Eye (tissue), 1 donor: ENCODE results near the gene ZZZ3.
A peak's percentile ranks its signal among the peaks of the same experiment; 100 is the strongest.
"Not testable (repeated sequence)": the region's sequence is repeated elsewhere in the genome, so short reads cannot be mapped to it uniquely, and the experiment has no call there.

Experiments
- DNase-seq: peaks from one replicate; pipeline ENCODE4 v3.0.0-alpha.2; 2015

ZZZ3 gene

GRCh38 chr1:77682460-77683159, at the start of gene ZZZ3:
TSS of gene ZZZ3 (minus strand) at chr1:77682658. CDS start at chr1:77633354, 49,304 bp downstream.
- peak; percentile 99 for DNase-seq

DNA sequence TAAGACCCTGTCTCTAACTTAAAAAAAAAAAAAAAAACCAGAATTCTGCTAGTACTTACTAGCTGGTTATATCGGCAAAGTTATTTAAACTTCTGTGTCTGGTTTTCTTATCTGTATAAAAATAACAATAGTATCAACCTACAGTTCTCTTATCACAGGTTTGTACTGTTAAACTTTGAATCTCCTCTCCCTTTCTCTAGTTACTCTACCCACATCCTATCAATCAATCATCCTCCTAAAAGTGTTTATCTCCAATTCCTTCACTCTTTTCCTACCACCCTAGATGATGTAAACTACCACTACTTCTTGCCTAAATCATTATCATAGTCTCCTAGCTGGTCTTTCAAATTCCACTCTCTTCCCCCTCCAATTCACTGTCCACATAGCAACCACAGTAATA, 49.6 kb upstream of the ZZZ3 start:
- no peak for DNase-seq

GRCh38 chr1:77725706-77726105, 43.2 kb upstream of the ZZZ3 start:
- DNase-seq, result no peak

- no peak for DNase-seq
Measured at GRCh38 chr1:77718181-77718580, 35.7 kb upstream of the ZZZ3 start.

DNA sequence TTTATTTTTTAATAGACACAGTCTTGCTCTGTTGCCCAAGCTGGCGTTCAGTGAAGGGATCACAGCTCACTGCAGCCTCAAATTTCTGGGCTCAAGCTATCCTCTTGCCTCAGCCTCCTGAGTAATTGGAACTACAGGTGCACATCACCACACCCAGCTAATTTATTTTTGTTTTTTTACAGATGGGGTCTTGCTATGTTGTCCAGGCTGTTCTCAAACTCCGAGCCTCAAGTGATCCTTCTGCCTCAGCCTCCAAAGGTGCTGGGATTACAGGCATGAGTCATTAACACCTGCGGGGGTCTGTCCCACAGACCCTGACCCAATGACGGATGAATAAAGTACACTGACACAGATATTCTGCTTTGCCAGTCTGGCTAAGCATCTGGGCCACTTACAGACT, 33.6 kb upstream of the ZZZ3 start:
- DNase-seq, result no peak

- DNase-seq, result no peak
Measured at GRCh38 chr1:77709727-77710126, 27.3 kb upstream of the ZZZ3 start.

- no peak for DNase-seq
Measured at GRCh38 chr1:77706321-77706720, 23.9 kb upstream of the ZZZ3 start.

DNA sequence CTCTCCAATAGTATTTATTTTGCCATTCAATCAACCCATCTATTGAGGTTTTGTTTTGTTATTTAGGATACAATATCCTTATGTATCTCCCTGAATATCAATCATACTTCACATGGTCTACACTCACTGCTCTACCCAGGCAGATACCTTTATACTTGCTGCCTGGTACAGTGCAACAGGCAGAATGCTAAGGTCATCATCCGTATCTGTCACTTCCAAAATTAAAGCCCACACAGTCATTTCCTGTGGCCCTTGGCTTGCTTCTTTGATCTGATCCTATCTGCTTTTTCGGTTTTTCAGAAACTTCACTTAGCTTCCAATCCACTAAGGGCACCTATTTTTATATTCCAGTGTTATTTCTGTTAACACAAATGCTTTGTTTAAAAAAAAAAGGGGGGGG, 22.3 kb upstream of the ZZZ3 start:
- DNase-seq, result no peak

- not testable (repeated sequence) for DNase-seq
Measured at GRCh38 chr1:77699673-77700072, 17.2 kb upstream of the ZZZ3 start.

DNA sequence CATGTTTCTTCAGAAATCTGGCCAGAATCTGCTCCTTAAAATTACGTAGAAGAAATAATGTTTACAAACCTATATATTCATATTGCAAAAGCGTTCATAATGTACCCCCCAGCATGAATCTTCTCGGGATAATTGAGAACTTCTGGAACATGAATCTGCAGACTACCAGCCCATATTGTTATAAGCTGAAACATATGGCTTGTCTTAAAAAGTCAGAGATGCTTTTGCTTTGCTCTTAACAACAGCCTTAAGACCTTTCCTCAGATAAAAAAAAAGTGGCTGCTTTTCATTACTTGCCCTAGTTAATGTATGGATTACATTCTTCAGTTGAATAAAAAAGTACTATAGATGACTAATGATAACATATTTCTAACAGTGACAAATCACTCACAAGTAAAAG, 15.0 kb upstream of the ZZZ3 start:
- DNase-seq, result peak; percentile 19

- DNase-seq, result no peak
Measured at GRCh38 chr1:77688939-77689338, 6.5 kb upstream of the ZZZ3 start.

GRCh38 chr1:77687519-77687906, 5.1 kb upstream of the ZZZ3 start:
- DNase-seq, result peak; percentile 77

GRCh38 chr1:77686796-77687518, 4.5 kb upstream of the ZZZ3 start:
- peak; percentile 5 for DNase-seq

DNA sequence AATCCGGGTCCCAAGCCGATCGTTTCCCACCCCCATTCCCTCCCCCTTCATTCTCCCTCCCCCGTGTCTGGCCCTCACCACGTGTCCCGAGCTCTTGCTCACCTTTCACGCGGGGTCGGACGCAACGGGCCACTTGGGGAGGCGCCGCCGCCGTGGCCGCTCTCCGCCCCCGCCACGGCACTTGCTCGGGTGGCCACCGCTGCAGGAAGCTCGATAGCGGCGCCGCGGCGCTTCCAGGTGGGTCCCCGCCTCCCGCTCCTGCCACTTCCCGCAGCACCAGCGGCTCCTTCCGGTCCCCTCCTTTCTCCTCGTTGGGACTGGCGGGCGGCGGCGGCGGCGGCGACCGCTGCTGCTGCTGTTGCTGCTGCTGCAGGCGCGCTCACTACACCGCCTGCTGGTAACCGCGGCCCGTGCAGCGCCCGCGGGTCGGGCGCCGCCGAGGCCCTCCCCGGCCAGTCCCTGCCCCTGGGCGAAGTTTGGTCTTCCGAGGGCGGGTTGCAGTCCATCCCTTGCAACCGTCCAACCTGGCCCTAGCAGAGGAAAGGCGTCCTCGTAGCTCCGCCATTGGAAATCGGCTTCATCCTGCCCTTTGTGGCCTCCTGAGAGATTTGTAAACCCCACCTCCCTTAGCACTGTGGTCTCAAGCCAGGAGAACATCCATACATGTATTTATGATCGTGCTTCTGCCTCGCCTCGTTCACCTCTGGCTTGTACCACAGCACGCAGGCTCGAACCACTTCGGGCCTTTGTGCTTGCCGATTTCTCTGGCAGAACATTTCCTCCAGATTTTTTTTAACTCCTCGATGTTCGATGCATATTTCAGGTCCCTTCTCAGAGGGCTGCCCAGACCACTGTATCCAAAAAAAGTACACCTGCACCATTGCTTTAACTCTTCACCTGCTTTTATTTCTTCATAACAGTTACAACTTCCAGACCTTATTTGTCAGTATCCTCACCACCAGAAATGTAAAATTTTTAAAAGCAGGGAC, 996 bp upstream of the ZZZ3 start:
- peak; percentile 96 for DNase-seq

- DNase-seq, result no peak
Measured at GRCh38 chr1:77680173-77680572, 2.3 kb downstream of the ZZZ3 start.

GRCh38 chr1:77678660-77679610, 3.5 kb downstream of the ZZZ3 start:
- DNase-seq, result no peak

DNA sequence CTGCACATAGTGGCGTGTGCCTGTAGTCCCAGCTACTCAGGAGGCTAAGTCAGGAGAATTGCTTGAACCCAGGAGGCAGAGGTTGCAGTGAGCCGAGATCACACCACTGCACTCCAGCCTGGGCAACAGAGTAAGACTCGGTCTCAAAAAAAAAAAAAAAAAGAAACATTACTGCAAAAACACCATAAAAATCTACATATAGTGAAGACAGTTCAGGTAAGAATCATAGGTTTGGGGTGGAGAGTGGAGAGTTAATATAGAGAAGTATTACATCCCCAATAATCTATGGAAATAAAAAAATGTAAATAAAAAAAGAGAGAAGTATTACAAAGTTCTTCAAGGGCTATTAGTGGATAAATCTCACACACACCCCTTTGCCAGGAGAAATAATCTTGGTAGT, 7.7 kb downstream of the ZZZ3 start:
- DNase-seq, result not testable (repeated sequence)

DNA sequence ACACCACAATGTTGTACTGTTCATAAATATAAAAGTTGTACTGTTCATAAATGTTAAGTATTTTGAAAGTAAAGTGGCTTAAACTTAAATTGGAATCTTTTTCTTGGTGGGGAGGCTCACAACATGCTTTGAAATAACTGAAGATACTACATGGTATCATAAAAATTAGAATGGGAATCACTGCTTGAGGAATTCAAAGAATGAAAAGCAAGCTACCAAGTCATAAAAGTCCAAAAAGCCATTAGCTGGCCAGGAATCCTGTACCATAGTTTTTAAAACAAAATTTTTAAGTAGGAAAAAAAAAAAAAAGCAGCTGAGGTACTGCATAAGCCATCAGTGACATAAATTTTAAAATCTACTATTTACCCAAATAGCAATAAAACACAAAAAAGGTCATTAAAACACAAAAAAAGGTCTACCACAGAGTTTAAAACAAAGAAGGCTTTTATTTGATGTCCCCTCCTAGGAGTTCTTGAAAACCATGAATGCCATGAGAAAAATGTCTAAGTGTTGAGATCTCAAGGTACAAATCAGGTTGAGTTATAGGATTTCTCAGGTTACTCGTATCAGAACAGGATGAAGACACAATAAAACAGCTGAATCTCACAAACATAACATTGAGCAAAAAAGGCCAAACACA, 8.6 kb downstream of the ZZZ3 start:
- no peak for DNase-seq

DNA sequence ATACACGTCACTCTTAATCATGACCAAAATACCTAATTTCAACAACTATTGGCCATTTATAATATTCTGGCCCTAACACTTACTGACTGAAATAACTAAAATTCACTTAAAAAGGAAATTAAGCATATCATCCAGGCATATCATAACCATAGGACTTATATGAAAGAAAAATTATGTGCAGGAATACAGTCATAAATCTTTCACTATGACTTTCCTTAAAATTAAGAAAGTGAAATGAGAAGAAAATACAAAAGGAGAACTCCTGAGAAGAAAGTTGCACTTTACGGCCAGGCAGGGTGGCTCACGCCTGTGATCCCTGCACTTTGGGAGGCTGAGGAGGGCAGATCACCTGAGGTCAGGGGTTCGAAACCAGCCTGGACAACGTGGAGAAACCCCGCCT, 9.4 kb downstream of the ZZZ3 start:
- no peak for DNase-seq

DNA sequence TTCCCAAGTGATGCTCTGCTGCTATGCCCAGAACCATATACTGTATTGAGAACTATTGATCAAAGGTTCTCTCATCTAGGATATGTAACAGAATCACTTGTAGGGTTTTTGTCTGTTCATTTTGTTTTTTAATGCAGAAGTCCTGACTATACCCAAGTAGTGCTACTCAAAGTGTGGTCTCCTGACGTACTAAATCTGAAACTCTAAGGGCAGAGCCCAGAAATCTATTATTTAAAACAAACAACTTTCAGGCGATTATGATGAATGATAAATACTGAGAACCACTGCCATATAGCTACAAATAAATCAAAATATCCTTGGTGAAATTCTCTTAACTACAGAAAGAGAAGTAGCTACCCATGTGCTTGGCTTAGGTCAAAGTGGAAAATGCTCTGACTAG, 10.1 kb downstream of the ZZZ3 start:
- DNase-seq, result no peak

DNA sequence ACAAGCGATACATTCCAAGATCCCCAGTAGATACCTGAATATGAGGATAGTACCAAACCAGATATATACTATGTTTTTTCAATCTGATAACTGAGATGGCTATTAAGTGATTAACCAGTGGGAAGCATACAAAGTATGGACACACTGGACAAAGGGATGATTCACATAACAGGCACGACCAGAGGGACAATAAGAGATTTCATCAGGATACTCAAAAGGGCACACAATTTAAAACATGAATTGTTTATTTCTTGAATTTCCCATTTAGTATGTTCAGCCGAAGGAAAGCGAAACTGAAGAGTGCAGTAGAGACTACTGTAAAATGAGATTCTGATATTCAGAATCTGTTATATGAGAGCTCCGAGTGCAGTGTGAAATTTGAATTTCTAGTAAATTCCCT, 10.6 kb downstream of the ZZZ3 start:
- no peak for DNase-seq

DNA sequence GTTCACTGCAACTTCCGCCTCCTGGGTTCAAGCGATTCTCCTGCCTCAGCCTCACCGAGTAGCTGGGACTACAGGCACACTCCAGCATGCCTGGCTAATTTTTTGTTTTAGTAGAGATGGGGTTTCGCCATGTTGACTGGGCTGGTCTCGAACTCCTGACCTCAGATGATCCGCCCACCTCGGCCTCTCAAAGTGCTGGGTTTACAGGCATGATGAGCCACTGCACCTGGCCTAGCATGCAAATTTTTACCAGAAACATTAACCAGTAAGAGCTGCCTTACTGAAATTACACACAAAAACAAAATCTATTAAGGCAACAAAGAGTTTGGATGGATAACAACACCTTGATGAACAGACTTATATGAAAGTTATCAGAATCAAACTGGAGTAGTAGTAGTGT, 12.1 kb downstream of the ZZZ3 start:
- DNase-seq, result no peak
